ENCODE results near the gene DHRSX.
A peak's percentile ranks its signal among the peaks of the same experiment; 100 is the strongest.

DHRSX gene

GRCh38 chrX:2384486-2384885 lies 116.3 kb downstream of the DHRSX start:
- CTCF ChIA-PET = no interaction called here
- Histone ChIP-seq H3K9me3 (ENCODE audit: control insufficient read depth, insufficient read depth, low read depth, low read length) (no peaks in the 10 kb centered on the region), H3K27ac (ENCODE audit: extremely low read depth, low read depth, low read length) (no peak overlapping the region), H3K4me1 (ENCODE audit: control insufficient read depth, insufficient read depth, low read length) (no peaks in the 10 kb centered on the region; the same call in 1 of the 2 replicates), H3K36me3 (ENCODE audit: control insufficient read depth in 2 of 2, insufficient read depth in 1 of 2, low read length in 2 of 2) (no peaks in the 10 kb centered on the region), H3K4me3 (ENCODE audit: low read depth, low read length) (no peak overlapping the region)
- POLR2A ChIA-PET = no interaction called here
- TF ChIP-seq ZNF837 (tag by site-specific recombination; IDR thresholded peaks at IDR 0.05) = no peak

GRCh38 chrX:2383735-2384134 lies 117.0 kb downstream of the DHRSX start:
- no peaks in the 10 kb centered on the region; the same call in 1 of the 2 replicates for H3K4me1 ChIP-seq (ENCODE audit: control insufficient read depth, insufficient read depth, low read length)
- TF ChIP-seq ZNF501 (tag by site-specific recombination; IDR thresholded peaks at IDR 0.05) = no peak
- TF ChIP-seq KLF9 (tag by site-specific recombination; IDR thresholded peaks at IDR 0.05; ENCODE audit: low read depth) = no peak
- TF ChIP-seq ZNF792 (tag by site-specific recombination; IDR thresholded peaks at IDR 0.05) = no peak
- no peak for TF ChIP-seq ZBTB8A (tag by site-specific recombination; IDR thresholded peaks at IDR 0.05)
- no peak for TF ChIP-seq ZNF518A (tag by site-specific recombination; conservative IDR thresholded peaks at IDR 0.05; ENCODE audit: low read depth)
- TF ChIP-seq INSM2 (tag by site-specific recombination; IDR thresholded peaks at IDR 0.05) = no peak
- TF ChIP-seq ZNF610 (tag by site-specific recombination; IDR thresholded peaks at IDR 0.05; ENCODE audit: borderline replicate concordance) = no peak
- TF ChIP-seq SP7 (tag by site-specific recombination; IDR thresholded peaks at IDR 0.05) = no peak
- no peak for TF ChIP-seq WT1 (tag by site-specific recombination; IDR thresholded peaks at IDR 0.05)
- TF ChIP-seq ATF2 (tag by site-specific recombination; IDR thresholded peaks at IDR 0.05; ENCODE audit: low read depth) = no peak
- TF ChIP-seq ZNF423 (tag by site-specific recombination; IDR thresholded peaks at IDR 0.05) = no peak
- no peak for TF ChIP-seq ZNF37A (tag by site-specific recombination; IDR thresholded peaks at IDR 0.05)
- no peaks in the 10 kb centered on the region for H3K9me3 ChIP-seq (ENCODE audit: control insufficient read depth, insufficient read depth, low read depth, low read length)
- ChIA-PET POLR2A (no interaction called here), CTCF (no interaction called here)
- no peak overlapping the region for H3K4me3 ChIP-seq (ENCODE audit: low read depth, low read length)
- no peaks in the 10 kb centered on the region for H3K36me3 ChIP-seq (ENCODE audit: control insufficient read depth in 2 of 2, insufficient read depth in 1 of 2, low read length in 2 of 2)
- H3K27ac ChIP-seq (ENCODE audit: extremely low read depth, low read depth, low read length) = no peak overlapping the region

- no peak overlapping the region for H3K27ac ChIP-seq (ENCODE audit: extremely low read depth, low read depth, low read length)
- ChIA-PET POLR2A (no interaction called here), CTCF (no interaction called here)
- H3K4me3 ChIP-seq (ENCODE audit: low read depth, low read length) = no peak overlapping the region
- no peaks in the 10 kb centered on the region for H3K9me3 ChIP-seq (ENCODE audit: control insufficient read depth, insufficient read depth, low read depth, low read length)
- no peaks in the 10 kb centered on the region for H3K36me3 ChIP-seq (ENCODE audit: control insufficient read depth in 2 of 2, insufficient read depth in 1 of 2, low read length in 2 of 2)
- no peaks in the 10 kb centered on the region; the same call in 1 of the 2 replicates for H3K4me1 ChIP-seq (ENCODE audit: control insufficient read depth, insufficient read depth, low read length)
- TF ChIP-seq ZNF513 (tag by site-specific recombination; IDR thresholded peaks at IDR 0.05) (peak; percentile 85), ZNF341 (tag by site-specific recombination; IDR thresholded peaks at IDR 0.05; ENCODE audit: low read depth) (no peak)
These were observed 117.6 kb downstream of the DHRSX start for GRCh38 chrX:2383144-2383543.

All from HEK293 (cell line).